GM19438 (cell line): Measurements from ENCODE around the gene HDGFL2.

Source experiments
- ATAC-seq: cut with Tn5 transposase; IDR thresholded peaks from one replicate; pipeline ENCODE4 v1.9.1; 2021; ENCODE audit warnings: low read depth; ENCODE audit not compliant: unreplicated experiment

Gene HDGFL2

DNA sequence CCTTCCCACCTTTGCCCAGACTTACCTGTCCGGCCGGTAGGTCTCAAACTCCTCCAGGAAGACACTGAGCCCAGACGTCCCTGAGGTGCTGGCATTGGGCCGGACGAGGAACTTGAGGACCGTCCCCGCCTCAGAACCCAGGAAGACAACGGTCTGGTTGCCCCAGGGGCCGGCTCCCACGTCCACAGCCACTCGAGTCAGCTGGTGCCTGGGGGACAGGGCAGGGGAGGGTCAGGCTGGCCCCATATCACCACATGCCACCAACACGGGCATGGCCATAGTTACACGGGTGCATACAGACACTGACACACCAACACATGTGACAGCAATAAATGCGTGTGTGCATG, 76.1 kb downstream of the HDGFL2 start:
- ATAC-seq = no peak

DNA sequence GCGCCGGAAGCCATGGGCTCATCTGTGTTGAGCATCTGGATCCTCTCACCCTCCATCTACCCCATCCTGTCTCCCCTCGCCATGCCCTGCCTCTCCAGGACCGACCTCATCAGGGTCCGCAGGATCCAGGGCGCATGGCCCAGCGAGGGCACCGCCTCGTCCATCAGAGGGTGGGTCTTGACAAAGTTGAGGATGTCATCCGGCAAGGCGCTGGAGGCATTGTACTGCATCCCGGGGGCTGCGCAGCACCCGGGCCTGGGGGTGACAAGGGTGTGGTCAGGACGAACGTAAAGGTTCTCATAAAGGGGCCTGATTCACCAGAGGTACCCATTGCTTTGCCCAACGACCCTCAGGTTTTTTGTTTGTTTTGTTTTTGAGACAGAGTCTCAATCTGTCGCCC, 77.9 kb downstream of the HDGFL2 start:
- no peak for ATAC-seq

DNA sequence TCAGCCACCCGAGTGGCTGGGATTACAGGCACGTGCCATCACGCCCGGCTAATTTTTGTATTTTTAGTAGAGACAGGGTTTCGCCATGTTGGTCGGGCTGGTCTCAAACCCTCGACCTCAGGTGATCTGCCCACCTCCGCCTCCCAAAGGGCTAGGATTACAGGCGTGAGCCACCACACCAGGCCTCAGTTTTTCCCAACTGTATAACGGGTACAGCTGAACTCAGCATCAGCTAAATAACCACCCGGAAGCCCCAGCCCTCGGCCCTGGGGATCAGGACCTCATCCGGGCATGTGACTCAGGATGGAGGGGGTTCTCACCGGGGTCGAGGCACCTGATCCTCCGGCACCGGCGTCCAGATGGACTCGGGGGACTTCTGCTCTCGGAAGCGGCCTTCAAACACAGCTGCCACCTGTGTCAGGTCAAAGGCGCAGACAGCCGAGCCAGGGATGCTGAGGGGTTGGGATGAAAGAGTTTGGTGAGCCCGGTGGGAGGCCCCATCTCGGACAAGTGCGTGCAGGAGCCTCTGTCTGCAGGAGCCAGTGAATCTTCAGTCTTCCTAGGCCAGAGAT, 78.5 kb downstream of the HDGFL2 start:
- no peak for ATAC-seq
